G401 (cell line): Measurements from ENCODE around the gene LRRC14B. TPM values are rescaled to one million over a fixed set of nuclear protein-coding genes. Genes with fewer than 3 reads are reported as not detected.

Experiments
- DNase-seq: peaks from one replicate; pipeline ENCODE4 v3.0.0-alpha.2; 2015; ENCODE audit warnings: low spot score
- in situ Hi-C: cut with HindIII; loops from 2 replicates; pipeline ENCODE4 v1.10.0; 2016; ENCODE audit warnings: low sequenced_read_pairs, mixed read lengths
- total RNA-seq: library from RNA; depleted of rRNA; stranded (reverse); fragments of >200 nt; shearing (Covaris generic); gene quantifications from 2 replicates; pipeline ENCODE4 v1.2.3, GENCODE V29; 2014

Gene LRRC14B
- total RNA-seq, 1 experiment from 2014 or later = not detected

- in situ Hi-C loops = no loop called here
- no peak for DNase-seq
Measured at GRCh38 chr5:171801-172331, 19.4 kb upstream of the LRRC14B start.

- in situ Hi-C loops = no loop called here
- DNase-seq = no peak
Measured at GRCh38 chr5:172421-172820, 18.9 kb upstream of the LRRC14B start.

DNA sequence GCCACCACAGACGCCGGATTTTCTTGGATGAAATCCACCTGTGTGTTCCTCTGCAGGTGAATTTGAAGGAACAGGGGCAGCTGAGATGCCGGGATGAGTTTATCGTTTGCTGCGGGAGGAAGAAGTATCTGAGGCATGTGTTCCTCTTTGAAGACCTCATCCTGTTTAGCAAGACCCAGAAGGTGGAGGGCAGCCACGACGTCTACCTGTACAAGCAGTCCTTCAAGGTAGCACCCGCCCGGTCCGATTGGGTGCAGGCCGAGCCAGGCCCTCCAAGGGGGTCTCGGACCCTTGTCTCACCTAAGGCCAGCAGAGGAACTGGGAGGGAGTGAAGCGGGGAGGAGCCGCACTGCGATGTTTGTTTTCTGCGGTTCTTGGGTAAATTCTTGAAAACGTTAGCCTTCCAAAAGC, 18.4 kb upstream of the LRRC14B start:
- in situ Hi-C loops = no loop called here
- DNase-seq = no peak

GRCh38 chr5:173392-174290, 17.7 kb upstream of the LRRC14B start:
- no peak for DNase-seq
- in situ Hi-C loops = no loop called here

- DNase-seq = no peak
Measured at GRCh38 chr5:174291-174600, 17.0 kb upstream of the LRRC14B start.

GRCh38 chr5:174876-175465, 16.3 kb upstream of the LRRC14B start:
- no peak for DNase-seq

More at GRCh38 chr5:174291-174600, 17.0 kb upstream of the LRRC14B start:
- in situ Hi-C loops = no loop called here

GRCh38 chr5:176296-176823, 14.9 kb upstream of the LRRC14B start:
- in situ Hi-C loops = no loop called here
- no peak for DNase-seq

More at GRCh38 chr5:174876-175465, 16.3 kb upstream of the LRRC14B start:
- in situ Hi-C loops = no loop called here

DNA sequence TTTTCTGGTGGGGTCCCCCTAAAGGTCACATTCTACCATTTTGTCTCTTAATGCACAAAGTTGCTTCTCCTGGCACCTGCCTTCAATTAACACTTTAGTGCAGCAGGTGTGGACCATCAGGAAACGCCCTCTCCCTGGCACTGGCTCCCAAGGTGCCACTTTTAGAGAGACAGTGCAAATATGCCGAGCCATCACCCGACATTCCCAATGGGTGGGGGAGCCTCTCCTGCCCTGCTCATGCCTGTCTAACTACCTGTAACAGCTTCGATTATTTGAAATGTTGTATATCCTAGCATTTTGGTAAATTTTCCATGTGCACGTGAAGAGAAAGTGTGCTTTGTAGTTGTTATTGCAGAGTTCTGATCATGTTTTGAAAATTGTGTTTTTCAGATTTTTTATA, 13.2 kb upstream of the LRRC14B start:
- in situ Hi-C loops = no loop called here
- no peak for DNase-seq

DNA sequence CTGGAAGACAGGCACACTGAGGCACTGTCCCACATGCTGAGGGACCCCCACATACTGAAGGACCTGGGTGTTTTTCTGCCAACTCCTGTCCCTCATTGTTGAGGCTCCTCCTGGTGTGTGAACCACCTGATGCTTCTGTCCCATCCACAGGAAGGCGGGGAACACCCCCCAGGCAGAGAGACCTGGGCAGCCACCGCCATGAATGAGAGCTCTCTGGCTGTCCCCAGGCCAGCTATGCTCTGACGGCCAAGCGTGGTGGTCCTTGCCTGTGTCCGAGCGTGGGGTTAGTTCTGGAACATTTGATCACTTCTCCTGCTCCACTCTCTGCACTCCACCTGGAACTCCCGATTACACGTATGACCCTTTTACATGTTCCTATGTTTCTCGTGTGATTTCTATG, 11.9 kb upstream of the LRRC14B start:
- in situ Hi-C loops = no loop called here
- DNase-seq = no peak

GRCh38 chr5:180286-180918, 10.9 kb upstream of the LRRC14B start:
- in situ Hi-C loops = no loop called here

GRCh38 chr5:181160-181559, 10.1 kb upstream of the LRRC14B start:
- no peak for DNase-seq
- in situ Hi-C loops = no loop called here

More at GRCh38 chr5:180286-180918, 10.9 kb upstream of the LRRC14B start:
- DNase-seq = no peak

DNA sequence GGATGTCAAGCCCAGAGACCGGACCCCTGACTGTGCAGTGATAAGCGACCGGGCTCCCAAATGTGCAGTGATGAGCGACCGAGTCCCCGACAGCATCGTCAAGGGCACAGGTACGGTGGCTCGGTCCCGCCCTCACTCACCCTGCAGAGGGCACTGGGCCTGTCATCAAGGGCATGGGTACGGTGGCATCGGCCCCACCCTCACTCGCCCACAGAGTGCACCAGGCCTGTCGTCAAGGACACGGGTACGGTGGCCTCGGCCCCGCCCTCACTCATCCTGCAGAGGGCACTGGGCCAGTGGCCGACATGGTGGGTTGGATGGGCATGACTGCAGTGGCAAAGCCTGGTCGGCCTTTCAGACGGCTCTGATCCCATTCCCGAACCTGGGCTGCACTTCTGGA, 9.7 kb upstream of the LRRC14B start:
- no peak for DNase-seq
- in situ Hi-C loops = no loop called here

GRCh38 chr5:182126-182525, 9.2 kb upstream of the LRRC14B start:
- DNase-seq = no peak
- in situ Hi-C loops = no loop called here

DNA sequence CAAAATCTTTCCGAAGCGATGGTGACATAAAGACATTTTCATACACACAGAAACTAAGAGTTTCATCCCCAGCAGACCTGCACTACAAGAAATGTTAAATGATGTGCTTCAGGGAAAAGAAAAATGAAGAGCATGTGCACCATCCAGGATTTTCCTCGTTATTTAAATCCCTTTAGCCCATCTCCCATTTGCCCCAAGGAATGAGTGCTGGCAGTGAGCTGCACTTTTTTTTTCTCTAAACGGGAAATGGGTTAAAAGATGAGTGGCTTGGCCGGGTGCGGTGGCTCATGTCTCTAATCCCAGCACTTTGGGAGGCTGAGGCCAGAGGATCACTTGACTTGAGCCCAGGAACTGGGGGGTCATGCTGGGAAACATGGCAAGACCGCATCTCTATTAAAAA, 6.8 kb upstream of the LRRC14B start:
- DNase-seq = no peak
- in situ Hi-C loops = no loop called here

DNA sequence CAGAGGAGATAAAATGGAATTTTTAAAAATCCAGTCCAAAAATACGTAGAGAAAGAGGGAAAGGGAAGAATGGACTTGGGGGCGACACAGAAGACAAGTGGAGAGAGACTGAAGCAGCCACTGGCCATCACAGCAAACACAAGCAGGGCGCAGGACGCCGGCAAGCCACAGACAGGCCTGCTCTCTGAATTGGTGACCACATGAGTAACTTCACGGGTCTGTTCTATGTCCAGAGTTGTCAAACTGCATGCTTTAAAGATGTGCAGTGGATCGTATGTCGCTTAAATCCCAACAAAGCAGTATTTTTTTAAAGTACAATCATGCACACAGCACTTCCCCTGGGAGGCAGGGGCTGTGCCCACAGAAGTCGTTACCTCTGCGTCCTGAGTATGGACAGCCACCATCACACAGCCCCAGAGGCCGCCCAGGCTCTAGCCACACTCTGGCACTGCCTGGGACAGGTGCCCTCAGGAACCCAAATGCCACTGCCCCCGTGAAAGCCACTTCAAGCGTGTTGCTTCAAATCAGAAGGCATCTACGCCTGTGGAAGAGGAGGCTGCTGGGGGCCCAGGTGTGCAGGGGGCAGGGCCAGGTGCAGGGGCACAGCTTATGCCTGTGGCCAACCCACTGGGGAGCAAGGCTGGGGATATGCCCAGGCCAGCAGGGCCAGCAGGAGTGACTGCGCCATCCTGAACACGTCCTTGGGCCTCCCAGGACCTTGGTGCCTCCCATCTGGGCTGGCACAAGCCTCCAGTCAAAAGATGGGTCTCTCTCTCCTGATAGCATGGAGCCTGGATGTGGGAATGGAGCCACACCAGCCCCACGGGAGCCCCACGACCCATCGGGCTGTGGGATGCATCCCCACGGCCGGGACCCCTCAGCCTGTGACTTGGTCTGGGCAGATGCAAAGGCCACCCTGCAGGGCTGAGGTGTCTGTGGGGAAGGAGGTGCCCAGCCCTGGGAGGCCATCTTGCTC, 5.9 kb upstream of the LRRC14B start:
- in situ Hi-C loops = no loop called here
- DNase-seq = no peak

GRCh38 chr5:186091-187041, 4.9 kb upstream of the LRRC14B start:
- in situ Hi-C loops = no loop called here
- no peak for DNase-seq

GRCh38 chr5:187042-187431, 4.3 kb upstream of the LRRC14B start:
- in situ Hi-C loops = no loop called here

More at GRCh38 chr5:187042-187431, 4.3 kb upstream of the LRRC14B start:
- no peak for DNase-seq
